Breast epithelium (tissue), 4 donors: Measurements from ENCODE around the gene RELT. TPM values are rescaled to one million over a fixed set of nuclear protein-coding genes. Genes with fewer than 3 reads are reported as not detected.

Experiments used
- DNase-seq, 2 donors: peaks; one replicate each; pipeline ENCODE4 v3.0.0-alpha.2; 2019; ENCODE audit warnings: low spot score in 2 of 2
- H3K27ac ChIP-seq, 2 donors: fragments of 200-600 bp; sonication (generic) in 1 of 2; one replicate each; pipeline ENCODE4 v1.5.1; 2016 to 2019; ENCODE audit warnings: mild to moderate bottlenecking in 1 of 2
- H3K27me3 ChIP-seq, 2 donors: fragments of 200-600 bp; sonication (generic) in 1 of 2; one replicate each; pipeline versions ENCODE4 v1.5.1 to v1.6.0; 2017 to 2019; ENCODE audit warnings: control low read depth in 1 of 2, mild to moderate bottlenecking in 1 of 2
- H3K36me3 ChIP-seq: fragments of 200-600 bp; one replicate; pipeline ENCODE4 v1.5.1; 2019
- H3K4me1 ChIP-seq, 2 donors: fragments of 200-600 bp; sonication (generic); one replicate each; pipeline ENCODE4 v1.5.1; 2016 to 2019; ENCODE audit warnings: control low read depth in 1 of 2
- H3K4me3 ChIP-seq, 3 donors: fragments of 200-600 bp; sonication (generic); 1 replicate in 2 of 3; 2 replicates in 1 of 3; pipeline ENCODE4 v1.5.1; 2016 to 2019; ENCODE audit warnings: mild to moderate bottlenecking in 3 of 3, moderate library complexity in 2 of 3
- H3K9me3 ChIP-seq, 2 donors: fragments of 200-600 bp; sonication (generic) in 1 of 2; one replicate each; pipeline ENCODE4 v1.5.1; 2016 to 2019; ENCODE audit warnings: control low read depth in 1 of 2
- CTCF ChIP-seq, 3 donors: fragments of 450-650 bp; IDR thresholded peaks; one replicate each; pipeline ENCODE4 v1.5.1; 2016 to 2017; ENCODE audit warnings: antibody characterized with exemption in 3 of 3, mild to moderate bottlenecking in 3 of 3, moderate library complexity in 3 of 3
- POLR2A ChIP-seq: fragments of 450-650 bp; IDR thresholded peaks from one replicate; pipeline ENCODE4 v1.6.1; 2016; ENCODE audit warnings: antibody characterized with exemption, mild to moderate bottlenecking, moderate library complexity
- POLR2AphosphoS5 ChIP-seq, 3 donors: sonication (generic); formaldehyde crosslinking; IDR thresholded peaks; one replicate each; pipeline ENCODE4 v1.6.1; 2017; ENCODE audit warnings: antibody characterized with exemption in 3 of 3
- intact Hi-C: fragments of 100-400 bp; cut with DNase I; formaldehyde crosslinking; loops from one replicate; pipeline ENCODE4 v1.15.1; 2023; ENCODE audit warnings: low total_unique reads
- total RNA-seq, 3 donors: library from RNA; depleted of rRNA; stranded (reverse); fragments of >200 nt; gene quantifications; one replicate each; pipeline ENCODE4 v1.1.0, GENCODE V29; 2016

RELT gene
- total RNA-seq, 3 donors from 2014 or later, result 2.2 to 3.7 (median 2.3) TPM

- Histone ChIP-seq H3K27me3 (no peaks in the 10 kb centered on the region), H3K9me3 (no peaks in the 10 kb centered on the region), H3K4me1 (no peaks in the 10 kb centered on the region), H3K4me3 (no peak overlapping the region), H3K36me3 (no peaks in the 10 kb centered on the region), H3K27ac (no peak overlapping the region)
- no peak for DNase-seq
- intact Hi-C loops, result no loop called here
- TF ChIP-seq CTCF (IDR thresholded peaks at IDR 0.05), result no peak
These were observed 21.4 kb downstream of the RELT start for GRCh38 chr11:73397468-73398131.

GRCh38 chr11:73398132-73398526, 21.9 kb downstream of the RELT start:
- H3K4me3 ChIP-seq, result no peak overlapping the region
- TF ChIP-seq POLR2A, result no peak
- no peak for TF ChIP-seq POLR2AphosphoS5 (IDR thresholded peaks at IDR 0.05)
- TF ChIP-seq CTCF (IDR thresholded peaks at IDR 0.05), result no peak
- H3K4me1 ChIP-seq, result no peaks in the 10 kb centered on the region
- no peak for DNase-seq
- H3K9me3 ChIP-seq, result no peaks in the 10 kb centered on the region
- no peak overlapping the region for H3K27ac ChIP-seq
- H3K27me3 ChIP-seq, result no peaks in the 10 kb centered on the region
- H3K36me3 ChIP-seq, result no peaks in the 10 kb centered on the region
- intact Hi-C loops, result no loop called here

- Histone ChIP-seq H3K36me3 (no peaks in the 10 kb centered on the region), H3K27ac (peak overlapping the region in 1 of 2 donors; percentile 5), H3K27me3 (no peaks in the 10 kb centered on the region), H3K4me1 (no peaks in the 10 kb centered on the region), H3K9me3 (no peaks in the 10 kb centered on the region), H3K4me3 (no peak overlapping the region)
- intact Hi-C loops, result no loop called here
- no peak for DNase-seq
- TF ChIP-seq POLR2AphosphoS5 (IDR thresholded peaks at IDR 0.05) (no peak), POLR2A (no peak), CTCF (IDR thresholded peaks at IDR 0.05) (no peak)
These were observed 22.5 kb downstream of the RELT start for GRCh38 chr11:73398721-73399120.

GRCh38 chr11:73399159-73399590, 23.0 kb downstream of the RELT start:
- H3K27ac ChIP-seq, result peak overlapping the region in 1 of 2 donors; percentile 5
- H3K36me3 ChIP-seq, result no peaks in the 10 kb centered on the region
- intact Hi-C loops, result no loop called here

More at GRCh38 chr11:73399159-73399590, 23.0 kb downstream of the RELT start:
- no peak for DNase-seq
- H3K4me1 ChIP-seq, result no peaks in the 10 kb centered on the region
- H3K4me3 ChIP-seq, result no peak overlapping the region
- no peaks in the 10 kb centered on the region for H3K9me3 ChIP-seq
- TF ChIP-seq POLR2A, result no peak
- TF ChIP-seq POLR2AphosphoS5 (IDR thresholded peaks at IDR 0.05), result no peak
- no peak for TF ChIP-seq CTCF (IDR thresholded peaks at IDR 0.05)
- H3K27me3 ChIP-seq, result no peaks in the 10 kb centered on the region
